NCI-H1694 treated with DMSO at 0.1 percent for 48 hours (cell line): Measurements from ENCODE around the gene TOR2A.
"Not testable (repeated sequence)": the region's sequence is repeated elsewhere in the genome, so short reads cannot be mapped to it uniquely, and the experiment has no call there.

Experiments used
- DNase-seq: peaks from one replicate; lab custom pipeline; 2025; lab: John Stamatoyannopoulos, UW

TOR2A gene

GRCh38 chr9:127734747-127735529 lies at the start of gene TOR2A:
TOR2A (minus strand) TSS chr9:127735294; CDS start chr9:127735270, 24 bp downstream.
- DNase-seq, result peak; percentile 93

DNA sequence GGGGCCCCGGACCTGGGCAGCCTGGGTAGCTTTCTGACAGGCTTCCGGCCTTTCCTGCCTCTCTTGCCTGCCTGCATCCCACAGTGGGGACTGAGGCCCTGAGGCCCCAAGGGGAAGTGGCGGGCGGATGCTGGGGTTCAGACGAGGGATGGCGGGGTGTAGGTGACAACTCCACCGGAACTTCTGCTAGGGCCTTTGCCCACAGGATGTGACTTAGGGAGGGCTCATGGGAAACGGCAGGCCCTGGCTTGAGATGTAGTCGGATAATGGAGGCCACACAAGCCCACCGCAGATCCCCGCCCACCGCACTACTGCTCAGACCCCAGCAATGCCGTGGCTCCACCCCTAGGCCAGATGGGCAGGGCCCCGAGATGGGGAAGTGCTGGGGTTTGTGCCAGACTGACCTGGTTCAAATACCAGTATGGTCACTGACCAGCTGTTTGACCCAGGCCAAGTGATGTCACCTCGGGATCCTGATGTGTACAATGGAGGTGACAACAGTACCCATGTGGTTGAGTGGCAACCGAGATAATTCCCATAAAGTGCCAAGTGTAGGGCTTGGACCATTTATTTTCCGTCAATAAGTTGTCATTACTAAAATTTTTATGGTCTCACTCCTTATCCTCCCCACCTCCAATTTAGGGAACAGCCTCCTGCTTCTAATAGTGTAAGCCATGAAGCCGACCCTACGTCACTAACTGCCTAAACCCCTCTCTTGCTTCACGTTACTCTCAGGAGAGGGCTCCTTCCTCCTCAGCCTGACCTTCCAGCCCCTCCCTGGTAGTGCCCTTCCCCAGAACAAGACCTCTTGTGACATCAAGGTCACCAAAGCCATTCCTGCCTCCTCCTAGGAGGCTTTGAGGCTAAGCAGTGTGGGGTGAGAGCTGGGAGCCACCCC lies 48.3 kb upstream of the TOR2A start:
- no peak for DNase-seq

DNA sequence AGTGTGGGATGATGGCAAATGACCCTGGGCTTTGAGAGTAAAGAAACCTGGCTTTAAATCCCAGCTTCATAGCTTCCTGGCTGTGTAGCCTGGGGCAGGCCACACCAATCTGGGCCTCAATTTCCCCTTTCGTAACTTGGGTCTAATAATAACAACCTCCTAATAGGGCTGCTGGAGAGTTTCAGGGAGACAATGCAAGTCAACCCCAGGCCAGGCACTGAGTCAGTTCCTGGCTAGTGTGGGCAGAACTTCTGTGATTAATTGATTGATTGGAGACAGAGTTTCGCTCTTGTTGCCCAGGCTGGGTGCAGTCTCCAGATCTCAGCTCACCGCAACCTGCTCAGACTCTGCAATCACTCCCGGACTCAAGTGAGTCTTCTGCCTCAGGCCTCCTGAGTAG lies 46.7 kb upstream of the TOR2A start:
- DNase-seq, result no peak

DNA sequence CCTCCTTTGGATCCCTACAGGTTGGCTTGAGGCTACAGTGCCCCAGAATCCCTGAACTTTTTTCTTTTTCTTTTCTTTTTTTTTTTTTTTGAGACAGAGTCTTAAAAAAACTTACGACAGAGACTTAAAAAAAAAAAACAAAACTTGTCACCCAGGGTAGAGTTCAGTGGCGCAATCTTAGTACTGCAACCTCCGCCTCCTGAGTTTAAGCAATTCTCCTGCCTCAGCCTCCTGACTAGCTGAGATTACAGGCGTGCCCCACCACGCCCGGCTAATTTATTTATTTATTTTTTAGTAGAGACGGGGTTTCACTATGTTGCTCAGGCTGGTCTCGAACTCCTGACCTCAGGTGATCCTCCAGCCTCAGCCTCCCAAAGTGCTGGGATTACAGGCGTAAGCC lies 45.8 kb upstream of the TOR2A start:
- not testable (repeated sequence) for DNase-seq

- no peak for DNase-seq
Measured at GRCh38 chr9:127780126-127780885, 45.2 kb upstream of the TOR2A start.

DNA sequence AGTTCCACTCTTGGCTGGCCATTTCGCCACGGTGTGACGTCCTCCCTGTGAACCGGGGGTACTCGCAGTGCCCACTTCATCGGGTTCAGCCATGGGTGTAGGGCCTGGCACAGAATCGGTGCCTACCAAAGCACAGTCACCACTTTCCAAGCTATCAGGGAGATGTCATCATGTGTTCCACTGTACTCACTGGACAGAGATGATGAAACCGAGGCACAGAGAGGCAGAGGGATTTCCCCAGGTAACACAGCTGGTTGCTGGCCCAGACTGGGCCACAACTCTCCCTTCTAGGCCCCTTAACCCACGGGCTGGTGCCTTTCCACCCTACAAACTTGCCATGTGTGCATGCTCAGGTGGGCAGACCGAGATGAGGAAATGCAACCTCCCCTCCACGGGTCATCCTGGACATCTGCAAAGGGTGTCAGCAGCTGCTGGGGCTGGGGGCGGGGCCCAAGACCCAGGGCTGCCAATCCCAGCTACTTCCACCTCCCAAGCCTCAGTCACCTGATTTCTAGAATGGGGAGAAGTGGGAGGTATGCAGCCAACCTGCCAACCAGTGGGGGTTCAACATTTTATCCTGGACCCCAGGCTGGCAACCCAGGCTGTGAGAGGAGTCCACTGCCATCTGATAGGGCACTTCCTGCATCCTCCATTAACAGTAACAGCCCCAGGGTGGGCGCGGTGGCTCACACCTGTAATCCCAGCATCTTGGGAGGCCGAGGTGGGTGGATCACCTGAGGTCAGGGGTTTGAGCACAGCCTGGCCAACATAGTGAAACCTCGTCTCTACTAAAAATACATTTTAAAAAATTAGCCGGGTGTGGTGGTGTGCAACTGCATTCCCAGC lies 44.3 kb upstream of the TOR2A start:
- DNase-seq, result no peak

DNA sequence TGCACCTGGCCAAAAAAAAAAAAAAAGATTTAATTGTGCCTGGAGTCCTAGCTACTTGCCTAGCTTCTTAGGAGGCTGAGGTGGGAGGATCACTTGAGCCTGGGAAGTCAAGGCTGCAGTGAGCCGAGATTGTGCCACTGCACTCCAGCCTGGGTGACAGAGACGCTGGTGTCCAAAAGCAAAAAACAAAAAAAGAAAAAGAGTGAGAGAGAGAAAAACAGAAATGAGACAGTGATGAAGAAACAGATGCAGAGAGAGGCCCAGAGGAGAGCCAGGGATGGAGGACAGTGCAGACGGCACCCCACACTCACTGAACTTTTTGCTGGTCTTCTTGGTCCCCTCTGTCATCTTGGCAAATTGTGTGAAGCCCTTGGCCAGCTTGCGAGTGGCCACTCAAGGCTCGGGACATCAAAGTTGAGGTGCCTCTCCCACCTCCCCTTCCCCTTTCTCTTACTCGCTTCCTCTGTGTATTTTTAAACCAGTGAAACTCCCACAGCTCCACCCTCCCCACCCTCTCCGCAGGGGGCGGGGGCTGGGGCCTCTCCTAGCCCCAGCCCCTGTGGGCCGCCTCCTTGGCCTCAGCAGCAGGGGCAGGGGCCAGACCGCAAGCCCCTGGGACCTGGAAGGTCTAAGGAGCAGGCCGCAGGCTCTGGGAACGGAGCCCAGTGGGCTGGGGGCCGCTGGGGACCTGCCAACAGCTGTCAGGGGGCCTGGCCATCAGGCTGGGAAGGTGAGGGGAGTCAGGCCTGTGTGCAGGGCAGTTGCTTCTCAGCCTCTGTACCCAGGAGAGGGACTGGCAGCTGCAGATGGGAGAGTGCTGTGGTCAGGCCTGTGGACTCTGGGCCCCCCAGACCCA lies 43.4 kb upstream of the TOR2A start, which contains the start of gene SH2D3C:
Gene SH2D3C, minus strand, starts transcription at position 387 of the 856 bp plus-strand sequence. Its CDS starts 39 bp downstream, at position 348.
- no peak for DNase-seq

DNA sequence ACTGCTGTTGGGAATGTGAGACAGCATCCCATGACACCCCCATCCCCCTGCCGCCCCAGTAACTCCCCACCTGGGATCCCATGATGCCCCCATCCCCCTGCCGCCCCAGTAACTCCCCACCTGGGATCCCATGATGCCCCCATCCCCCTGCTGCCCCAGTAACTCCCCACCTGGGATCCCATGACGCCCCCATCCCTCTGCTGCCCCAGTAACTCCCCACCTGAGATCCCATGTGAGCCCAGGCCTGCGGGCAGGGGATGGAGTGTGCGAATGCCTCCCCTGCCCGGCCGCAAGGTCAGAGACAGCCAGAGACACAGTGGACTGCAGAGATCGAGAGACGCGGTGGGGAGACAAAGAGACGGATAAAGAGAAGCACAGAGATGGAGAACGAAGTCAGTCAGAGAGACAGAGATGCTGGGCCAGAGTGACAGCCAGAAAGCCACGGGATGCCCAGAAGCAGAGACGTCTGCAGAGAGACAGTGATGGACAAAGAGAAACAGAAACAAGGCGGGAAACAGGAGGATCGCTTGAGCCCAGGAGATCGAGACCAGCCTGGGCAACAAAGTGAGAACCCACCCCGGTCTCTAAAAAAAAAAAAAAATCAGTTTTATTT lies 42.4 kb upstream of the TOR2A start:
- DNase-seq, result no peak

GRCh38 chr9:127776924-127777289 lies 41.8 kb upstream of the TOR2A start:
- no peak for DNase-seq

GRCh38 chr9:127776195-127776923 lies 41.3 kb upstream of the TOR2A start:
- no peak for DNase-seq

GRCh38 chr9:127773981-127774380 lies 38.9 kb upstream of the TOR2A start:
- no peak for DNase-seq

- DNase-seq, result no peak
Measured at GRCh38 chr9:127773272-127773671, 38.2 kb upstream of the TOR2A start.

DNA sequence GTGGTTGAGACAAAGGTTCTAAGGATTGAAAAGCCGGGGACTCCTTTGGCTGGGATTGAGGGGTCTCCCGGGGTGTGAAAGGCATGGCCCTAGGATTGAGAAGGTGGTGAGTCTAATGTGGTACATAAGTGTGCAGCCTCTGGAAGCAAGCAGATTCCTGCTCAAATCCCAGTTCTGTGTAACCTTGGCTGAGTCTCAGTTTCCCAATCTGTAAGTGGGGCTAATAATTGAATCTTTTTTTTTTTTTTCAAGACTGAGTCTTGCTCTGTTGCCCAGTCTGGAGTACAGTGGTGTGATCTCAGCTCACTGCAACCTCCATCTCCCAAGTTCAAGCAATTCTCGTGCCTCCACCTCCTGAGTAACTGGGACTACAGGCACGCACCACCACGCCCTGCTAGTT lies 37.5 kb upstream of the TOR2A start:
- no peak for DNase-seq

DNA sequence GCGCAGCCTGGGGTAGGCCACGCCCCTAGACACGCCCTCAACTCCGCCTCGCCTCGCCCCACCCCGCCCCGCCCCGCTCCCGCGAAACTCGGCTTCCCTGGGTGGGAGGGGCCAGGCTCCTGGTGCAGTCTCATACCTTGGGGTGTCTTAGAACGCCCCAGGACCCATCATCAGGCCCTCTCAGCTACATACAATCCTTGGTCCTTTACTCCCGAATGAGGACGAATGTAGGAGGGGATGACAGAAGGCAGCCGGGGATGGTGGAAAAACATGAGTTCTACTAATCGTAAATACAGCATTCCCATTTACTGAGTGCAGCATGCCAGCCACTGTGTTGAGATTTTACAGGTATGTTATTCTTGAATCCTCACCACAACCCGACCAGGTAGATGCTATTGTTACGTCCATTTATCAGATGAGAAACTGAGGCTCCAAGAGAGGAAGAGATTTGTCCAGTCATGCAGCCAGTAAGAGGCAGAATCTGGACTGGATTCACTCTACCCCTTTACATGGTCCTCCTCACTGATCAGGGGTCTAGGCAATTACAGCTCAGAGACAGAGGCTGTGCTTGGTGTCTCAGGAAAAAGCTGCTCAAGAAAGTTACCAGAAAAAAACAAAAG lies 36.6 kb upstream of the TOR2A start:
- DNase-seq, result no peak

DNA sequence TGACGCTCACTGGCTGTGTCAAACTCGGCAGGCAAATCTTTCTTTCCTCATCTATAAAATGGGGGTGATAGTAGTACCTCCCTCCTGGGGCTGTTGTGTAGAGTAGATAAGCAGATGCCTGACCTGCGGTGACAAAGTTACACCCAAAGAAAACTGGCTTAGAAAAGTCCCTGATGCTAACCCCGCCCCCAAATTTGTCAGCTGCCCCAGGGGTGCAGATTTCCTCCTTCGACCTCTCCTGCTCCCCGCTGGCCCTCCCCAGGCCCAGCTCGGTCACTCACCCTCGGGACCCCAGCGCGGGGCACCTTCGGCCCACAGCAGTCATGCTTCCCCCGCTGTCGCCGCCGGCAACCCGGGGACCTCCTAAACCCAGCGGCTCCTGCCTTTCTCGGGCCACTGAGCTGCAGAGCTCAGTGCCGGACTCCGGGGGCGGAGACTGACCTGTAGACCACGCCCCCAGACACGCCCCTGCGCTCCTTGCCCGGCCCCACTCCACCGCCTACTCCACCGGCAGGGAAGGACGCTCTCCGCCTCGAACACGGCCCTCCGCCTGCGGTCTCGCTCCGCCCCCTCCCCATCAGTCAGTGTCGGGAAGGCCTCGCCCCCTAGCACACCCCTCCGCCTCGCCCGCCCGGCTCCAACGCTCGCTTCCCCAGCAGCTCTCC lies 35.9 kb upstream of the TOR2A start:
- peak; percentile 80 for DNase-seq

- DNase-seq, result no peak
Measured at GRCh38 chr9:127770583-127770904, 35.5 kb upstream of the TOR2A start.

DNA sequence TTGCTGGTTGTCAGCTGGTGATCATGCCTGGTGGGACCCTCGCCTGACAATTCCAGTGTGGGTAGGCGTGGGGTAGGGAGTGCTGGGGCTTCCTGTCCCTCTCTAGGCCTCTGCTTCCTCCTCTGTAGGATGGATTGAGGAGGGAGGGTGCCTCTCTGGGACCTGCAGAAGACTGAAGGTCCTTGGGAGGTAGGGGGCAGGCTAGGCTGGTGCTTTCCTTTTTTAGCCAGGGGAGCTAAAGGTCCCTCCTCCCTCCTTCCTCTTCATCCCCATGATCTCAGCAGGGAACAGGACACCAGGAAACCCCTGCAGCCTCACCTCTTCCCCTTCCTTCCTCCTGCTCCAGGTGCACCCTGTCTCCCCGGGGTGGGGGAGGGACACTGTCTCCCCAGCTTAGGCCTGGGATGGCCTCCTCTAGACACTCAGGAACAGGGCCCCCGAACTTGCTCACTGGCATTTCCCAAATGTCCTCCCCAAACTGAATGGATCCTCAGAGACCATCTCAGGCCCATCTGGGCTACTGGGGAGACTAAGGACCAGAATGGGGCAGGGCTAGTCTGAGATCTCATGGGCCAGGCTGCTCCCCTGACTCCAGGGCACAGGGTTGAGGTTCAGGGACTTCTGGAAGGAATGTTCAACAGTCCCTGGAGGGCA lies 35.0 kb upstream of the TOR2A start:
- no peak for DNase-seq

DNA sequence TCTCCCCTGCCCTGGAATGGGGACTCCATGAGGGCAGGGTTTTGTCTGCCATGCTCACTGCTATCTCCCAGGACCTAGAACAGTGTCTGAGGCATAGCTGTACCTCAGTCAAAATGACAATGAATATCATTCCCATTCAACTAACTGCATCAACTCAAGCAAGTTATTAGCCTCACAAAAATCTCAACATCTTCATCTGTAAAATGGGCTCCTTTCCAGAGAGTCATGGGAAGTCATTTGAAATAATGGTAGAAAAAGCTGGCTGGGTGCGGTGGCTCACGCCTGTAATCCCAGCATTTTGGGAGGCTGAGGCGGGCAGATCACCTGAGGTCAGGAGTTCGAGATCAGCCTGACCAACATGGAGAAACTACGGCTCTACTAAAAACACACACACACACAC lies 34.0 kb upstream of the TOR2A start:
- DNase-seq, result no peak
